Duodenal mucosa (tissue), 2 donors: Measurements from ENCODE around the gene CMIP.

Experiments used
- H3K27ac ChIP-seq: one replicate; pipeline ENCODE4 v1.7.0; 2013; ENCODE audit warnings: low read depth, low read length
- H3K27me3 ChIP-seq, 2 donors: one replicate each; pipeline ENCODE4 v1.7.0; 2013; ENCODE audit warnings: low read length in 2 of 2, control low read depth in 1 of 2; ENCODE audit not compliant: insufficient read depth in 2 of 2, control insufficient read depth in 1 of 2
- H3K36me3 ChIP-seq, 2 donors: one replicate each; pipeline ENCODE4 v1.7.0; 2013; ENCODE audit warnings: low read length in 2 of 2, control low read depth in 1 of 2; ENCODE audit not compliant: insufficient read depth in 2 of 2, control insufficient read depth in 1 of 2
- H3K4me1 ChIP-seq, 2 donors: one replicate each; pipeline ENCODE4 v1.7.0; 2013; ENCODE audit warnings: low read length in 2 of 2, control low read depth in 1 of 2; ENCODE audit not compliant: insufficient read depth in 2 of 2, control insufficient read depth in 1 of 2
- H3K4me3 ChIP-seq, 2 donors: one replicate each; pipeline ENCODE4 v1.7.0; 2013; ENCODE audit warnings: low read length in 2 of 2, low read depth in 1 of 2
- H3K9ac ChIP-seq, 2 donors: one replicate each; pipeline ENCODE4 v1.7.0; 2013; ENCODE audit warnings: low read length in 2 of 2, low read depth in 1 of 2
- H3K9me3 ChIP-seq, 2 donors: one replicate each; pipeline ENCODE4 v1.7.0; 2013; ENCODE audit warnings: low read length in 2 of 2, control low read depth in 1 of 2; ENCODE audit not compliant: control insufficient read depth in 1 of 2

The CMIP gene

GRCh38 chr16:81548876-81549546 is 104.4 kb downstream of the CMIP start:
- H3K27ac ChIP-seq = peak overlapping the region; percentile 80
- H3K4me1 ChIP-seq = peaks cover 85 to 90% of the 10 kb centered on the region in 2 donors
- no peaks in the 10 kb centered on the region for H3K9me3 ChIP-seq

GRCh38 chr16:81549547-81550431 is 105.2 kb downstream of the CMIP start:
- peaks cover 85 to 90% of the 10 kb centered on the region in 2 donors for H3K4me1 ChIP-seq
- peaks cover 0 to 6% of the 10 kb centered on the region in 2 donors for H3K36me3 ChIP-seq
- H3K4me3 ChIP-seq = peak overlapping the region; percentile 28 to 47
- H3K27ac ChIP-seq = peak overlapping the region; percentile 80
- no peaks in the 10 kb centered on the region for H3K27me3 ChIP-seq
- no peaks in the 10 kb centered on the region for H3K9me3 ChIP-seq
- peak overlapping the region; percentile 49 to 55 for H3K9ac ChIP-seq

More at GRCh38 chr16:81548876-81549546, 104.4 kb downstream of the CMIP start:
- H3K27me3 ChIP-seq = no peaks in the 10 kb centered on the region
- H3K9ac ChIP-seq = peak overlapping the region; percentile 49 to 55
- peak overlapping the region; percentile 28 to 47 for H3K4me3 ChIP-seq
- H3K36me3 ChIP-seq = peaks cover 0 to 6% of the 10 kb centered on the region in 2 donors

DNA sequence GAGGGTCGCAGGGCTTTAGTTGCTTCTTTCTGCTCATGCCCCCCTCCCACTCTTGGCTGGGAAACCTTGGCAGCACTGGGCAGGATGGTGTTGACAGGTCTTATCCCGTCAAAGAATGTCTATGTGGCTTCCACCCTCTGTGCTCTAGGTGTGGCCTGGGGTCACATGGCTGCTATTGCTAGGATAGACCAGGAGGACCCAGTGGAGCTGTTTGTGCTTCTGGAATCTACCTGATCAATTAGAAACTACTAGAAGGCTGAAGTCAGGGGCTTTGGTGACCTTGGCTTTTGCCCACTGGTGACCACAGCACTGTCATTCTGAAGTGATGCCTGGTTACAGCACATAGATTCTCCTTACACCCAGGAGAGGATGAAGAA is 105.8 kb downstream of the CMIP start:
- Histone ChIP-seq H3K9me3 (no peaks in the 10 kb centered on the region), H3K9ac (peak overlapping the region; percentile 38 to 55), H3K27me3 (no peaks in the 10 kb centered on the region), H3K4me1 (peaks cover 85 to 90% of the 10 kb centered on the region in 2 donors), H3K4me3 (peak overlapping the region in 1 of 2 donors; percentile 20), H3K36me3 (peaks cover 0 to 5% of the 10 kb centered on the region in 2 donors), H3K27ac (no peak overlapping the region)

GRCh38 chr16:81551151-81551808 is 106.7 kb downstream of the CMIP start:
- no peak overlapping the region for H3K4me3 ChIP-seq
- H3K27me3 ChIP-seq = no peaks in the 10 kb centered on the region
- peaks cover 86 to 91% of the 10 kb centered on the region in 2 donors for H3K4me1 ChIP-seq
- H3K27ac ChIP-seq = no peak overlapping the region
- H3K9me3 ChIP-seq = no peaks in the 10 kb centered on the region
- H3K36me3 ChIP-seq = peaks cover 0 to 3% of the 10 kb centered on the region in 2 donors
- no peak overlapping the region for H3K9ac ChIP-seq

DNA sequence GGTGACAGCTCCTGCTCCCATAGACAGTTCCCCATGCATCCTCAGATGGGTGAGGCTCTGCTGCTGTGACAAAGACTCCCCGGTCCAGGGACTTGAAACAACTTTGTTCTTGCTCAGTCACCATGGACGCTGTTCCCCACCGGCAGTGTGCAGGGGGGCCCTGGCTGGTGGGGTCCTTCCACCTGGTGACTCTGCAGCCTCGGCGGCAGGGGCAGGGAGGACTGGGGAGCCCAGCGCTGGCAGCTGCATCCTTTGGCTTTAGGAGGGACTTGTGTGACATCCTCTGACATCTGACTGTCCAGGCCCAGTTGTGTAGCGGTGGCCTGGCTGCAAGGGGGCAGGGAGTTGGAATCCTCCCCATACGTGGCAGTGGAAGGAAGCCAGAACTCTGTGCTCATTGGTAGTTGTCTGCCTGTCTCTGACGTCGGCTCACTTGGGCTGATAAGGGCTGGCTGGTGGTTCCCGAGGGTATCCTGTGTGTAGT is 107.3 kb downstream of the CMIP start:
- Histone ChIP-seq H3K4me1 (peaks cover 87 to 92% of the 10 kb centered on the region in 2 donors), H3K9me3 (no peaks in the 10 kb centered on the region), H3K9ac (no peak overlapping the region), H3K36me3 (peaks cover 0 to under 1% of the 10 kb centered on the region in 2 donors), H3K27ac (no peak overlapping the region), H3K27me3 (no peaks in the 10 kb centered on the region), H3K4me3 (no peak overlapping the region)

DNA sequence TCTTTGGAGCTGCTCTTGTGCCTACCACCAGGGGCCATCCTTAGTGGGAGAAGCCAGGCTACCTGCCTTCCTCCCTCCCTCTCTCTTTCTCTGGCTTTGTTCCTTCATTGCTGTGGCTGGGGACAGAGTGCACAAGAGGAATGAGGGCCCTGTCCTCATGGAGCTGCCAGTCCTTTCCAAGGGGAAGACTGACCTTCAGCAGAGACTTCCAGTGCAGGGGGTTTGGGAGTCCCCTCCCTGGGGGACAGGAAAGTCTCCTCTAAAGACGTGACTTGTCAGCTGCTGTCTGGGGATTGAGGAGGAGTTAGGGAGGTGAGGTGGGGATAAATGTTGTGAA is 108.1 kb downstream of the CMIP start:
- Histone ChIP-seq H3K4me3 (no peak overlapping the region), H3K9ac (peak overlapping the region in 1 of 2 donors; percentile 17), H3K36me3 (no peaks in the 10 kb centered on the region), H3K4me1 (peaks cover 85 to 89% of the 10 kb centered on the region in 2 donors), H3K9me3 (no peaks in the 10 kb centered on the region), H3K27ac (peak overlapping the region; percentile 49), H3K27me3 (no peaks in the 10 kb centered on the region)

GRCh38 chr16:81553080-81553813 is 108.6 kb downstream of the CMIP start:
- Histone ChIP-seq H3K4me3 (no peak overlapping the region), H3K36me3 (no peaks in the 10 kb centered on the region), H3K9ac (peak overlapping the region in 1 of 2 donors; percentile 31), H3K27ac (peak overlapping the region; percentile 49), H3K4me1 (peaks cover 85 to 92% of the 10 kb centered on the region in 2 donors), H3K27me3 (no peaks in the 10 kb centered on the region), H3K9me3 (no peaks in the 10 kb centered on the region)

- Histone ChIP-seq H3K27me3 (no peaks in the 10 kb centered on the region), H3K9me3 (no peaks in the 10 kb centered on the region), H3K27ac (peak overlapping the region; percentile 49), H3K36me3 (no peaks in the 10 kb centered on the region), H3K4me3 (no peak overlapping the region), H3K9ac (peak overlapping the region in 1 of 2 donors; percentile 31), H3K4me1 (peaks cover 85 to 90% of the 10 kb centered on the region in 2 donors)
Measured at GRCh38 chr16:81553814-81554675, 109.4 kb downstream of the CMIP start.

DNA sequence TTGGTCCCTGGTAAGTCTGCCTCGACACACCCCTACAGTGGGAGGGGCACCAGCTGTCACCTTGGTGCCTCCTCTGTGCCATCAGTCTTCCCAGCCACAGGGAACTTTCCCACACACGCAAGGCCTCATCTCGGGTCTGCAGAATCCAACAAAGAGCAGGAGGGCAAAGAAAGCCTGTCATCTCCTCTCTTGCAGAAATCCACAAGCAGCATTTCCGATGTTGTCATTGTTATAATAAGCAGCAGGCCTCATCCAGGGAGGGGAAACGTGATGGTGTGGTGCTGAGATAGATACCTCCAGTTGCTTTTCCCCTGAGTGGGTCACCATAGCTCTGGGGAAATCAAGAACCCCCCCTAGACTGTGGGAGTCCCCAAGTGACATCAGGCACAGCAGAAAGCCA is 110.4 kb downstream of the CMIP start:
- Histone ChIP-seq H3K9ac (no peak overlapping the region), H3K4me1 (peaks cover 84 to 91% of the 10 kb centered on the region in 2 donors), H3K36me3 (no peaks in the 10 kb centered on the region), H3K4me3 (no peak overlapping the region), H3K27ac (peak overlapping the region; percentile 5), H3K27me3 (no peaks in the 10 kb centered on the region), H3K9me3 (no peaks in the 10 kb centered on the region)
